Astrocyte (in vitro differentiated cells and primary cell): Measurements from ENCODE around the gene DNLZ. TPM values are rescaled to one million over a fixed set of nuclear protein-coding genes. Genes with fewer than 3 reads are reported as not detected.

Experiments used
- DNase-seq: peaks from one replicate; pipeline ENCODE4 v3.0.0-alpha.2; 2010; ENCODE audit warnings: low read depth
- FAIRE-seq: peaks from 2 replicates; lab custom pipeline; 2011; peaks lifted over from hg19 to GRCh38; lab: Jason Lieb, UNC
- H2AFZ ChIP-seq: 2 replicates; pipeline ENCODE4 v1.6.0; 2012; ENCODE audit warnings: low read depth, low read length, inconsistent platforms
- H3K27ac ChIP-seq: 2 replicates; pipeline ENCODE4 v1.5.1; 2011; ENCODE audit warnings: low read depth, low read length, inconsistent platforms
- H3K27me3 ChIP-seq: 2 replicates; pipeline ENCODE4 v1.6.0; 2011; ENCODE audit warnings: low read length, inconsistent platforms; ENCODE audit not compliant: insufficient read depth
- H3K36me3 ChIP-seq: 2 replicates; pipeline ENCODE4 v1.5.1; 2011; ENCODE audit warnings: low read length, inconsistent platforms; ENCODE audit not compliant: insufficient read depth
- H3K4me1 ChIP-seq: 2 replicates; pipeline ENCODE4 v1.5.1; 2011; ENCODE audit warnings: low read length, inconsistent platforms; ENCODE audit not compliant: insufficient read depth
- H3K4me2 ChIP-seq: 2 replicates; pipeline ENCODE4 v1.6.0; 2012; ENCODE audit warnings: low read length, inconsistent platforms
- H3K4me3 ChIP-seq: 2 replicates; pipeline ENCODE4 v1.5.1; 2011; ENCODE audit warnings: low read depth, mild to moderate bottlenecking, low read length, inconsistent platforms; ENCODE audit not compliant: insufficient read depth
- H3K79me2 ChIP-seq: 2 replicates; pipeline ENCODE4 v1.6.0; 2012; ENCODE audit warnings: mild to moderate bottlenecking, low read length, inconsistent platforms; ENCODE audit not compliant: insufficient read depth
- H3K9ac ChIP-seq: 2 replicates; pipeline ENCODE4 v1.6.0; 2012; ENCODE audit warnings: mild to moderate bottlenecking, low read length, inconsistent platforms
- H3K9me3 ChIP-seq: 2 replicates; pipeline ENCODE4 v1.5.1; 2012; ENCODE audit warnings: low read depth, mild to moderate bottlenecking, low read length, inconsistent platforms; ENCODE audit not compliant: insufficient read depth
- H4K20me1 ChIP-seq: 2 replicates; pipeline ENCODE4 v1.6.0; 2012; ENCODE audit warnings: low read length, inconsistent platforms; ENCODE audit not compliant: insufficient read depth
- H3K27ac Mint-ChIP-seq: one replicate; pipeline ENCODE4 v1.8.0; 2021; ENCODE audit warnings: mild to moderate bottlenecking, mixed read lengths; ENCODE audit not compliant: unreplicated experiment
- H3K27me3 Mint-ChIP-seq: one replicate; pipeline ENCODE4 v1.8.0; 2021; ENCODE audit warnings: low read depth, mixed read lengths; ENCODE audit not compliant: unreplicated experiment
- H3K36me3 Mint-ChIP-seq: one replicate; pipeline ENCODE4 v1.8.0; 2021; ENCODE audit warnings: low read depth, mixed read lengths; ENCODE audit not compliant: unreplicated experiment
- H3K4me1 Mint-ChIP-seq: one replicate; pipeline ENCODE4 v1.8.0; 2021; ENCODE audit warnings: low read depth, mixed read lengths; ENCODE audit not compliant: unreplicated experiment
- H3K4me3 Mint-ChIP-seq: one replicate; pipeline ENCODE4 v1.8.0; 2021; ENCODE audit warnings: mild to moderate bottlenecking, moderate library complexity, mixed read lengths; ENCODE audit not compliant: unreplicated experiment
- H3K9me3 Mint-ChIP-seq: one replicate; pipeline ENCODE4 v1.8.0; 2021; ENCODE audit warnings: mild to moderate bottlenecking, mixed read lengths; ENCODE audit not compliant: unreplicated experiment
- CTCF ChIP-seq: IDR thresholded peaks from 2 replicates; pipeline ENCODE4 v1.5.1; 2011; ENCODE audit warnings: low read depth, mild to moderate bottlenecking, inconsistent platforms, low read length, moderate library complexity; ENCODE audit not compliant: insufficient read depth
- EZH2 ChIP-seq: IDR thresholded peaks from 2 replicates; pipeline ENCODE4 v1.6.1; 2012; ENCODE audit warnings: mild to moderate bottlenecking, low read length, inconsistent platforms; ENCODE audit not compliant: insufficient read depth
- total RNA-seq: library from RNA; stranded (reverse); gene quantifications from 2 replicates; pipeline ENCODE4 v1.2.1, GENCODE V29; 2021

DNLZ gene
- total RNA-seq, 1 donor from 2014 or later, result 17.4 TPM

- Mint-ChIP-seq H3K9me3 (no peaks in the 10 kb centered on the region), H3K4me1 (peaks cover 6% of the 10 kb centered on the region), H3K27me3 (no peaks in the 10 kb centered on the region), H3K36me3 (peaks cover 3% of the 10 kb centered on the region), H3K27ac (no peak overlapping the region), H3K4me3 (no peak overlapping the region)
- DNase-seq (peak; percentile 64), FAIRE-seq (no peak)
- no peaks in the 10 kb centered on the region for H3K9me3 ChIP-seq
- H3K27ac ChIP-seq, result no peak overlapping the region
- TF ChIP-seq EZH2 (no peak), CTCF (no peak)
- H3K27me3 ChIP-seq, result no peaks in the 10 kb centered on the region
- H3K4me3 ChIP-seq, result no peak overlapping the region
- peaks cover 10% of the 10 kb centered on the region for H3K4me1 ChIP-seq
- no peak overlapping the region for H3K9ac ChIP-seq
- no peak overlapping the region for H2AFZ ChIP-seq
- H4K20me1 ChIP-seq, result no peaks in the 10 kb centered on the region
- H3K36me3 ChIP-seq, result no peaks in the 10 kb centered on the region
- H3K4me2 ChIP-seq, result no peak overlapping the region
- no peaks in the 10 kb centered on the region for H3K79me2 ChIP-seq
These were observed 7.4 kb upstream of the DNLZ start for GRCh38 chr9:136370687-136371532.

- Histone ChIP-seq H3K36me3 (no peaks in the 10 kb centered on the region), H3K79me2 (no peaks in the 10 kb centered on the region), H2AFZ (no peak overlapping the region), H3K4me3 (no peak overlapping the region), H4K20me1 (no peaks in the 10 kb centered on the region), H3K4me1 (peaks cover 10% of the 10 kb centered on the region), H3K4me2 (no peak overlapping the region), H3K27me3 (no peaks in the 10 kb centered on the region), H3K9ac (no peak overlapping the region), H3K27ac (no peak overlapping the region), H3K9me3 (no peaks in the 10 kb centered on the region)
- H3K4me3 Mint-ChIP-seq, result no peak overlapping the region
- H3K9me3 Mint-ChIP-seq, result no peaks in the 10 kb centered on the region
- no peak overlapping the region for H3K27ac Mint-ChIP-seq
- DNase-seq (no peak), FAIRE-seq (no peak)
- peaks cover 6% of the 10 kb centered on the region for H3K4me1 Mint-ChIP-seq
- TF ChIP-seq EZH2 (no peak), CTCF (no peak)
- H3K27me3 Mint-ChIP-seq, result no peaks in the 10 kb centered on the region
- H3K36me3 Mint-ChIP-seq, result peaks cover 3% of the 10 kb centered on the region
These were observed 6.5 kb upstream of the DNLZ start for GRCh38 chr9:136370037-136370436.

- H3K4me1 Mint-ChIP-seq, result peaks cover 6% of the 10 kb centered on the region
- Histone ChIP-seq H3K36me3 (no peaks in the 10 kb centered on the region), H3K9me3 (no peaks in the 10 kb centered on the region), H3K27me3 (no peaks in the 10 kb centered on the region), H3K4me3 (no peak overlapping the region), H2AFZ (no peak overlapping the region), H3K9ac (no peak overlapping the region), H4K20me1 (peaks cover 3% of the 10 kb centered on the region), H3K27ac (no peak overlapping the region), H3K79me2 (no peaks in the 10 kb centered on the region), H3K4me1 (peaks cover 13% of the 10 kb centered on the region), H3K4me2 (no peak overlapping the region)
- peaks cover 3% of the 10 kb centered on the region for H3K36me3 Mint-ChIP-seq
- H3K9me3 Mint-ChIP-seq, result no peaks in the 10 kb centered on the region
- H3K27me3 Mint-ChIP-seq, result no peaks in the 10 kb centered on the region
- FAIRE-seq (no peak), DNase-seq (no peak)
- TF ChIP-seq EZH2, result no peak
- TF ChIP-seq CTCF, result no peak
- no peak overlapping the region for H3K4me3 Mint-ChIP-seq
- no peak overlapping the region for H3K27ac Mint-ChIP-seq
These were observed 4.6 kb upstream of the DNLZ start for GRCh38 chr9:136368190-136368589.
